Measurements from ENCODE around the gene GRIA1.
"Not testable (repeated sequence)": the region's sequence is repeated elsewhere in the genome, so short reads cannot be mapped to it uniquely, and the experiment has no call there.

The GRIA1 gene

DNA sequence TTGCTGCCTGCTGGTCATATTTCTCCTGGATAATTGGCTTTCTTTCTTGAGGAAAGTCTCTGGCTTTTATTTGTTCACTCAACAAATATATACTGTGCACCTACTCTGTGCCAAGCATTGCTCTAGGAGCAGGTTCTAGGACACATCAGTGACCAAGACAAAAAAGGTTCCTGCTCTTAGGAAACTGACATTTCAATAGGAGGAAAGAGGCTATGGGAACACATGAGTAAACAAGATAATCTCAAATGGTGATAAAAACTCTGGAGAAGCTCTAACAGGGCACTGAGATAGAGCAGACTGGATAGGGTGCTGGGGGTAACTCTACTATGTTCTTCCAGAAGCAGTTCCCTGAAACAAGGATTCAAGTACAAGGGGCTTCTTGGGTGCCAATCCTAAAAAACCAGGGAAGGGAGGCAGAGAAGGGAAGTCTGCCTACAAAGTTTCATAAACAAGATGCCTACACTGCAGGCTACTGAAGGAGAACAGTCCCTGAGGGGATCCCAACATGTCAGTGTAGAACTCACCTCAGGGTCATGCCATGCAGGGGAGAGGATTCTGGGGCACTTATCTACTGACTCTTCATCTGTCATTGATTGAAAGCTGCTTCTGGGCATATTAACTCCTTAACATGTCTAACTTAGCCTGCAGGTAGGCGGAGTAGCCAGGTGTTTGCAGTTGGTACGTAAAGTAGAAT, 181.3 kb downstream of the GRIA1 start:
- DNase-seq, result no peak

- no peak for DNase-seq
Measured at GRCh38 chr5:153672347-153673090, 182.0 kb downstream of the GRIA1 start.

- no peak for DNase-seq
Measured at GRCh38 chr5:153674356-153674755, 183.9 kb downstream of the GRIA1 start.

- no peak for DNase-seq
Measured at GRCh38 chr5:153676406-153676805, 185.9 kb downstream of the GRIA1 start.

DNA sequence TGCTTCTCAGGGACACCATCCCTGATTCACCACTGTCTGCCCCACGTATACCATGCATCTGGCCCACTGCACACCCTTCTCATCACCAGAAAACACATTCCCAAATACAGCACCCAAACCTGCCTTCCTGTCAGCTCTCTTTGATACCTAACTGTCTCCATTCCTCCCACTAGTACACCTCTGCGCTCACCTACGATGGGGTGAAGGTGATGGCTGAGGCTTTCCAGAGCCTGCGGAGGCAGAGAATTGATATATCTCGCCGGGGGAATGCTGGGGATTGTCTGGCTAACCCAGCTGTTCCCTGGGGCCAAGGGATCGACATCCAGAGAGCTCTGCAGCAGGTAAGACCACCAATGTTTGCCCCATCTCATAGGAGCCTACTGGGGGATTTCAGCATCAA, 186.4 kb downstream of the GRIA1 start:
- DNase-seq, result no peak

- no peak for DNase-seq
Measured at GRCh38 chr5:153678617-153679329, 188.3 kb downstream of the GRIA1 start.

- no peak for DNase-seq
Measured at GRCh38 chr5:153690236-153690635, 199.8 kb downstream of the GRIA1 start.

- DNase-seq, result no peak
Measured at GRCh38 chr5:153696256-153696655, 205.8 kb downstream of the GRIA1 start.

- no peak for DNase-seq
Measured at GRCh38 chr5:153699035-153699434, 208.6 kb downstream of the GRIA1 start.

GRCh38 chr5:153700940-153701339, 210.5 kb downstream of the GRIA1 start:
- no peak for DNase-seq

GRCh38 chr5:153702265-153702664, 211.8 kb downstream of the GRIA1 start:
- no peak for DNase-seq

GRCh38 chr5:153704110-153704509, 213.6 kb downstream of the GRIA1 start:
- DNase-seq, result no peak

GRCh38 chr5:153707626-153708025, 217.2 kb downstream of the GRIA1 start:
- no peak for DNase-seq

- DNase-seq, result no peak
Measured at GRCh38 chr5:153711755-153712154, 221.3 kb downstream of the GRIA1 start.

GRCh38 chr5:153712946-153713345, 222.5 kb downstream of the GRIA1 start:
- no peak for DNase-seq

- no peak for DNase-seq
Measured at GRCh38 chr5:153713943-153714342, 223.5 kb downstream of the GRIA1 start.

DNA sequence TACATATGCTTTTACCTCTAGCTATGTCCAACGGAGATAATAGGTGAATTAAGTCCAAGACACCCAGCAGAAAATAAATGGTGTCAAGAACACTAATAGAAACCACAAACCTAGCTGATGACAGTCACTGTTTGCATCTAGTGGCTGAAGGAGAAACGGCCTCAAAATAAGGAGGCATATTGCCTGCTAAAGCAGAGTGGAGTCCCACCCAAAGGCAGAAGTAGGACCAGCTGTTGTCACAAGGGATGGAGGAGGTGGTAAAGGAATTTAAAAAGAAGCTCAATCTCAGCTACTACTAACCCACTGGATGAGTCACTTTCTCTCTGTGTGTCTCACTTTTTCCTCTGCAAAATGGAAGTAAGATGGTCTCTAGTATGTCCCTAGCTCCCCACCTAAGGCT, 224.3 kb downstream of the GRIA1 start:
- DNase-seq, result no peak

DNA sequence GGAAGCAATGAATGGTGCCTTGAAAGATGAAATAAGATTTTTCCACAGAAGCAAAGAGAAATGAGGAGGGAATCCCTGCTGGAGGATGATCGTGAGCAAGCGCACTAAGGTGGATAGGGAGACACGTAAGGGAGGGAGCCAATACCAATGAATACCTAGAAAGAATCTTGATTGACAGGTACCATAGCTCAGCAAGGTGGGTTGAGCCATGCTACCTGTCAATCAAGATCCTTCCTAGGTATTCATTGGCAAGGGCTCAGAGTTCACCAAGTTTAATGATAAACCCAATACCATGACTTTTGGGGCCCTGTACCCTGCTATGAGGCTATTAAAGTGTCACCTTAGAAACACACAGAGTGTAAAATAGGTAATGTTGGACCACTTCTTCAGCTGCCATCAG, 226.8 kb downstream of the GRIA1 start:
- no peak for DNase-seq

DNA sequence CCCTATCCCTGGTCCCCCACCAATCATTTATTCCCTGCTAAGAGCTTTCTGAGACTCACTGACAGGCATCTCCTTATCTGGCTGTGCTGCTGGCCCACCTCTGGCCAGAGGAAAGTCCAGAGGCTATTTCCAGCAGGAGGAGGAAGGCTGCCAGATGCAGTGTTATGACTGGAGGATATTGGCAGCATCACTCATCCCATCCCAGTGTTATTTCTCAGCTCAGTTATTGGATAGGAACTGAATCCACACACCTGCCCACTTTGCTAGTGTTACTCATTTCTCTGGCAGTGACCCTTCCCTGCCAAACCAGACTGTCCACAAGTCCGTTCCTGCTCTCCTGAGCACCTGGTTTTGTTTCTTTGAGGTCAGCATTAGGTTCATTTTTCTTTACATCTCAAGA, 228.2 kb downstream of the GRIA1 start:
- no peak for DNase-seq

DNA sequence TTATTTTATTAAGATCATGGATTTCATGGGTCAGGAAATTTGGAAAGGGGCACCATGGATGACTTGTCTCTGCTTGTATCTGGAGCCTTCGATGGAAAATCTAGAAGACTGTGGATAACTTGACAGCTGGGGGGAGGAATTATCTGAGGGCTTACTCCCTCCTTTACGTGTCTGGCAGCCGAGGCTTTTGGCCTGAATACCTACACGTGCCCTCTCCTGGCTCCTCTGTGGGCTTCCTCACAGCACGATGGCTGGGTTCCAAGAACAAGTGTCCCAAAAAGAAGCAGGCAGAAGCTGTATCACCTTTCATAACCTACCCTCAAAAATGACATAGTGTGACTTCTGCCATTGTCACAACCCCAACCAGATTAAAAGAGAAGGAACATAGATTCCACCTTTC, 228.9 kb downstream of the GRIA1 start:
- DNase-seq, result no peak

- DNase-seq, result not testable (repeated sequence)
Measured at GRCh38 chr5:153723022-153723610, 232.6 kb downstream of the GRIA1 start.

- no peak for DNase-seq
Measured at GRCh38 chr5:153742060-153742459, 251.6 kb downstream of the GRIA1 start.

DNA sequence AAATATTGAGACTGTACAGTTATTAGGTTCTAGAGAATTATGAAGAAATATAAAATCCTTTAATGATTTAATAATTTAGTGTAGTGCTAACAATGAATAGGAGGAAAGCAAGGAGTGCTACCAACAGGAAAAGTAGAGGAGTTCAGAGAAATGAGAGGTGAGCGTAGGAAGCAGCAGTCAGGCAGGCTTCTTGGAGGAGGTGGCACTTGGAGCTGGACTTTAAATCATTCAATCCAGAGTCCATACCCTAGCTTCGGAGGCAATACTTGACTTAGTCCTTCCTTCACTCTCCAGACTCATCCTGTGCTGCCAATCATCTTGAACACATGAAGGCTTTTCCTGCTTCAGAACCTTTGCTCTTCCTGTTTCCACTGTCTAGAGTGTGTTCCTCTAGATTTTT, 254.3 kb downstream of the GRIA1 start:
- DNase-seq, result no peak
